Progenitor cell of endocrine pancreas (in vitro differentiated cells): ENCODE results near the gene IFNGR1. TPM values are rescaled to one million over a fixed set of nuclear protein-coding genes. Genes with fewer than 3 reads are reported as not detected.

ENCODE experiments used
- DNase-seq: peaks from one replicate; pipeline ENCODE4 v3.0.0; 2021; ENCODE audit warnings: low spot score; ENCODE audit not compliant: unreplicated experiment
- H3K27ac Mint-ChIP-seq: 2 replicates; pipeline ENCODE4 v1.8.0; 2021; ENCODE audit warnings: mild to moderate bottlenecking, moderate library complexity, mixed read lengths
- H3K27me3 Mint-ChIP-seq: 2 replicates; pipeline ENCODE4 v1.8.0; 2021; ENCODE audit warnings: mixed read lengths
- H3K36me3 Mint-ChIP-seq: 2 replicates; pipeline ENCODE4 v1.8.0; 2022; ENCODE audit warnings: mixed read lengths; ENCODE audit not compliant: insufficient read depth
- H3K4me1 Mint-ChIP-seq: 2 replicates; pipeline ENCODE4 v1.8.0; 2021; ENCODE audit warnings: low read depth, mixed read lengths
- H3K4me3 Mint-ChIP-seq: 2 replicates; pipeline ENCODE4 v1.8.0; 2021; ENCODE audit warnings: low read depth, mild to moderate bottlenecking, moderate library complexity, mixed read lengths
- H3K9me3 Mint-ChIP-seq: 2 replicates; pipeline ENCODE4 v1.8.0; 2021; ENCODE audit warnings: low read depth, mixed read lengths
- CTCF ChIP-seq: fragments of 200-600 bp; sonication (generic); IDR thresholded peaks from one replicate; pipeline ENCODE4 v1.5.0; 2021; ENCODE audit warnings: antibody characterized with exemption, mild to moderate bottlenecking; ENCODE audit not compliant: unreplicated experiment
- total RNA-seq: library from RNA; stranded (reverse); gene quantifications from 2 replicates; pipeline ENCODE4 v1.2.1, GENCODE V29; 2021

The IFNGR1 gene
- total RNA-seq, 1 donor from 2014 or later: 29.4 TPM

GRCh38 chr6:137157601-137158000 lies 61.6 kb downstream of the IFNGR1 start:
- DNase-seq: no peak
- TF ChIP-seq CTCF: no peak
- no peaks in the 10 kb centered on the region for H3K4me1 Mint-ChIP-seq
- no peaks in the 10 kb centered on the region for H3K36me3 Mint-ChIP-seq
- H3K9me3 Mint-ChIP-seq: peaks cover 7% of the 10 kb centered on the region
- no peak overlapping the region for H3K4me3 Mint-ChIP-seq
- H3K27me3 Mint-ChIP-seq: peaks cover 3% of the 10 kb centered on the region
- no peak overlapping the region for H3K27ac Mint-ChIP-seq

- no peak for TF ChIP-seq CTCF
- H3K27me3 Mint-ChIP-seq: peaks cover 3% of the 10 kb centered on the region
- H3K36me3 Mint-ChIP-seq: no peaks in the 10 kb centered on the region
- H3K4me3 Mint-ChIP-seq: no peak overlapping the region
- no peaks in the 10 kb centered on the region for H3K4me1 Mint-ChIP-seq
- H3K9me3 Mint-ChIP-seq: peaks cover 3% of the 10 kb centered on the region
- H3K27ac Mint-ChIP-seq: no peak overlapping the region
- no peak for DNase-seq
Measured at GRCh38 chr6:137156650-137157049, 62.5 kb downstream of the IFNGR1 start.

- no peak overlapping the region for H3K27ac Mint-ChIP-seq
- H3K9me3 Mint-ChIP-seq: peaks cover 9% of the 10 kb centered on the region
- no peaks in the 10 kb centered on the region for H3K36me3 Mint-ChIP-seq
- H3K4me3 Mint-ChIP-seq: no peak overlapping the region
- H3K27me3 Mint-ChIP-seq: peaks cover 3% of the 10 kb centered on the region
- no peak for TF ChIP-seq CTCF
- H3K4me1 Mint-ChIP-seq: no peaks in the 10 kb centered on the region
- no peak for DNase-seq
Measured at GRCh38 chr6:137155830-137156229, 63.4 kb downstream of the IFNGR1 start.

GRCh38 chr6:137150072-137150471 lies 69.1 kb downstream of the IFNGR1 start:
- Mint-ChIP-seq H3K4me1 (no peaks in the 10 kb centered on the region), H3K27ac (no peak overlapping the region), H3K27me3 (no peaks in the 10 kb centered on the region), H3K4me3 (no peak overlapping the region), H3K36me3 (no peaks in the 10 kb centered on the region), H3K9me3 (peaks cover 5% of the 10 kb centered on the region)
- TF ChIP-seq CTCF: no peak
- DNase-seq: no peak

- Mint-ChIP-seq H3K4me3 (no peak overlapping the region), H3K27ac (no peak overlapping the region), H3K36me3 (no peaks in the 10 kb centered on the region), H3K4me1 (no peaks in the 10 kb centered on the region), H3K27me3 (no peaks in the 10 kb centered on the region), H3K9me3 (peaks cover 5% of the 10 kb centered on the region)
- no peak for TF ChIP-seq CTCF
- DNase-seq: no peak
Measured at GRCh38 chr6:137149035-137149393, 70.2 kb downstream of the IFNGR1 start.
